ENCODE data around the gene DDX24.

Gene DDX24

DNA sequence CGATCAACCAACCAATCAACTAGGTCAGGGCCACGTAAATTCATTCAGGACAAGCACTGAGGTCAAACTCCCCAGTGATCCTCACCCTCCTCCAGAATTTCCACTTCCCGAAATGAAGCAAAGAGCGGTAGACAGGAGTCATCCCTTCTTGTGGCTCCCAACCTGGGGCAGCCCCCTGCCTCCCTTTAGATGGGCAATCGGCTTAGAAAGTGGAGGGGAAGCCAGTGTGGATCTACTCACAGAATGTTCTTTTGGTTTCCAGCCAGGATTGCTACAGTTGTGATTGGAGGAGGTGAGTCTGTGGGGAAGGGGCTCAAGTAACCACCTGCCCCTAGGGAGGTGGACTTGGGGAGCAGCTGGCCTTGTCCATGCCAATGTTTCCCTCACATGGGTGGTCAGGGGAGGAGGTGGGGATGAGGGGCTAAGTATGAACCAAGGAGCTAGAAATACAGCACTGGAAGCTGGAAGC, 33.6 kb upstream of the DDX24 start:
- DNase-seq, result no peak

- DNase-seq, result no peak
Observed at GRCh38 chr14:94113908-94114588, 33.0 kb upstream of the DDX24 start.

GRCh38 chr14:94113490-94113889, 32.5 kb upstream of the DDX24 start:
- DNase-seq, result no peak

- no peak for DNase-seq
Observed at GRCh38 chr14:94113073-94113472, 32.1 kb upstream of the DDX24 start.

- DNase-seq, result no peak
Observed at GRCh38 chr14:94112513-94113063, 31.6 kb upstream of the DDX24 start.

DNA sequence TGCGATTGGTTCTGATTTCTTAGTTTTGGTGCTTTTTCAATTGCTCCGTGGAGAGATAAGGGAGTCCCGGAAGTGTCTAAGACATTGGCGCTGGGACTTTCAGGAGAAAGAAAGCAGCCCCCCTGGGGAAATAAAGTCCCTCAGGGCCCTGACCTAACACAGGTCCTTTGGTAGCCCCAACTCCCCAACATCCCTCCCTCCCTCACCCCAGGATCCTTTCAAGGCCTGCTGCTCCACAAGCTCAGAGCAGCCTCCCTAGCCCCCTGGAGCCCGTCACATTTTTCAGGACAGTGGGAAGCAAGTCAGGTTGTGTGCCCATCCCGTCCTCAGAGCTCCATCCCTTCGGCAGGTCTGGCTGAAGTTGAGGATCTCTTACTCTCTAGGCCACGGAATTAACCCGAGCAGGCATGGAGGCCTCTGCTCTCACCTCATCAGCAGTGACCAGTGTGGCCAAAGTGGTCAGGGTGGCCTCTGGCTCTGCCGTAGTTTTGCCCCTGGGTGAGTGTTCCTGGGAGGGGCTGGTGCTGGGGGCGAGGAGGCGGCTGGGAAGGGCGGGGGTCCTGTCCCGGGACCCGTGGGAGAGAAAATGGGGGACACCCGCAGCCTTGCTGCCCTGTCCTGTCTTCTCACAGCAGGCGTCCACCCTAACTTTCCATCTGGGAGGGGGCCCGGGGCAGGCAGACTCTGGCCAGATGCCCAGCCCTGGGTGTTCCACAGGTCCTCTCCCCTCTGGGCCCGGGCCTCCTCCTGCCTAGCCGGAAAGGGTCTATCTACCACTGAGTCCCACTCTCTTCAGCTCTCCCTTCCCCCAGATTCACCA, 30.5 kb upstream of the DDX24 start:
- no peak for DNase-seq

DNA sequence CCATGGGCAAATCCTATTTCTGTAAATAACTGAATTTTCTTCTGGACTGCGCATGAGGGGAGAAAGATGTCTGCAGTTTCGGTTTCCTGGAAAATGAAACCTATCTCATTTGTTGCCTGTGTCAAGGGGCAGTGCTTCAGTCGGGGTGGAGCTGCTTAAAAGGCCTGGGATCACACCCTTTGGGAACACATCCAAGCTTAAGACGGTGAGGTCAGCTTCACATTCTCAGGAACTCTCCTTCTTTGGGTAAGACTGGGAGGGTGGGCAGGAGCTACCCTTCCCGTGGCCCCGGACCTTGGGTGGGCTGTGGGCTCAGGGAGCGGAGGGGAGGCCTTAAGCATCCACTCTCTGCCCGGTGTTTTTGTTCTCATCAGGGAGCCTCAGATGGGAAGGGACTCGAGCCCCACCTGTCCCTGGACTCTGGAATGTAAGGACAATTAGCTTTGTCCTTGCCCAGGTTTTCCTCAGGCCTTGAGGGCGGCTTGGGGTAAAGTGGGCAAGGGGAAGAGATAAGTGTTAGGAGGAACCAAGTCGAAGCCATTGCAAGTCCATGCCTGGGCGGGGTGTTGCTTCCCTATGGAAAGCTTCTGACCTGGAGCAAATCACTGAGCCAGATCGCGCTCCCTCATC, 29.7 kb upstream of the DDX24 start, which contains the start of gene IFI27:
Gene IFI27 (plus strand): TSS at position 185 of the 630 bp plus-strand sequence.
- DNase-seq, result no peak

- no peak for DNase-seq
Observed at GRCh38 chr14:94109915-94110250, 28.9 kb upstream of the DDX24 start.

DNA sequence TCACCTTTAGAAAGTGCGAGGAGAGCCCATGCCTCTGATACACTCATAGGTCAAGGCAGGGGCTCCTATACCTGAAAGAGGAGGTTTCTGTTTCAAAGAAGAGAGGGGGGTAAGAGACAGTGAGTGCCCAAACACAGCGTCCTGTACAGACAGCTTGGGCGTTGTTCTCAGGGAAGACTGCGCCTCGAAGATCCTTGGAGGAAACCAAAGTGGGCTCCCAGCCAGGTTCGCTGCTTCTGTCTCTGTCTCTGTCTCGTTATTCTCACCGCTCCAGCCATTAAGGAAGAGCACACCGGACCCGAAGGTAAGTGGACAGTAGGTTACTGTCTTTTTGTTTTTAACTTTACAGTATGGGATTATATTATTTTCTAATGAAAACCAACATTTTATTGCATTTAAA, 23.7 kb upstream of the DDX24 start:
- no peak for DNase-seq

GRCh38 chr14:94103554-94104150, 22.6 kb upstream of the DDX24 start:
- DNase-seq, result no peak

DNA sequence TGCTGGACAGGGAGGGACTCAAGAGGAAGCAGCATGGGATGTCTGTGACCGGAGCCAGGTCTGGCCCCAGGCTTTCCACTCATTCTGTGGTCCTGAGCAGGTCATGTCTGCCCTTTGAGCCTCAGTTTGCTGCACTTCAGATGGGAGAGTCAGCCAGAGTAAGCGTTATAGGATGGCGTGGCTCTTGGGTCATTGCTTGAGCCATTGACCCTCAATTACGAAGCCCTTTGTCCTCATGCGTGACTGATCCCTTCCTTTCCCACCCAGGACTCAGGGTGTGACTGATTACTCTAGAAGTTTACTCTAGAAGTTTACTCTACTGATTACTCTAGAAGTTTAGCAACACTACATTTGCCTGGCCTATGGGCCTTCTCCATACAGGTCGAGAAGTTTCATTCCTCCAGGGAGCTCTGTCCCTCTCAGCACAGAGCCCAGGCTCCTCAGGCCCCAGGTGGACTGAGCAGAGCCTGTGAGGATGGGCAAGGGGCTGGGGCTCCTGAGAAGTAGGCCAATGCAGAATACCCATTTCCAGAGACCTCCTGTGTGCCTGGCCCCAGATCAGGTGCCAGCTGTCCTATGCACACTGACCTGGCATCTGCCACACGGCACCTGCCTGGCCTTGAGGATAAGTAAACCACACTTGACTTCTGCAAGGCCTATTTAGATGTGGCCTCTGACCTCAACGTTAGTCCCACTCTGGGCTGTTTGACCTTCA, 21.9 kb upstream of the DDX24 start:
- DNase-seq, result no peak

- DNase-seq, result no peak
Observed at GRCh38 chr14:94101748-94102147, 20.7 kb upstream of the DDX24 start.

GRCh38 chr14:94100847-94101246, 19.8 kb upstream of the DDX24 start:
- DNase-seq, result no peak

DNA sequence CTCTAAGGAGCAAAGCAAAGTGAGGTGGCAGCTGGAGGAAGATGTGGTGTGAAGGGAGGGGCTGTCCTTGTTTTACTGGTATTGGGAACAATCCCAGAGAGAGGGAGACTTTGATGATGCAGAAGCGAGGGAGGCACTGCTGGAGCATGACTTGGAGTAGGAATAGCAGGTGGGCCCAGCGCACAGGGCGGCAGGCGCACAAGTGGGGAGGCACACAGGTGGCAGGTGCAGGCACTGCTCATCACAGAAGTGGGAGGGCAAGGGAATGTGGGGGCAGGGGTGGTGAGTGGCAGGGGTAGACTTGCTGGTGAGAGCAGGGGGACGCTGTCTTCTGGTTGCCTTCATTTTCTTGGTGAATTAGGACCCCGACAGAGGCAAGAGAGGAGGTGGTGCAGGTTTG, 18.0 kb upstream of the DDX24 start:
- DNase-seq, result no peak

- DNase-seq, result no peak
Observed at GRCh38 chr14:94098326-94098992, 17.5 kb upstream of the DDX24 start.

DNA sequence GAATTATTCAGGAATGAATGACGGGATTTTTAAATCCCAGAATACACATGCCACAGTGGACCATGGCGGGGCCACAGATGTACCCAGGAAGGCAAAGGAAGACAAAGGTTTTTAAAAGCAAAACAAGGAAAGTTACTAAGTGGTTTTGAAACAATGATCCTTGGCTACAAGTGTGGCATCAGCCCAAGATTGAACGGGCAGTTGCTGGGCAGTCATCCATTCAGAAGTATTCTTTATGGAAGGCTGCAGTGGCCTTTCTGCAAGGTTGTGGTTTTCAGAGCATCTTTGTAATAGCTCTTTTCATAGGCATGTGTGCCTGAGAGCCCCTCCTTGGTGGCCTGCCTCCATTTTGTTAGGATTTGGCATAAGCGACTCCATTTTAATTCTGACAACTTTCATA, 16.1 kb upstream of the DDX24 start:
- DNase-seq, result no peak

GRCh38 chr14:94093418-94093817, 12.4 kb upstream of the DDX24 start:
- no peak for DNase-seq

DNA sequence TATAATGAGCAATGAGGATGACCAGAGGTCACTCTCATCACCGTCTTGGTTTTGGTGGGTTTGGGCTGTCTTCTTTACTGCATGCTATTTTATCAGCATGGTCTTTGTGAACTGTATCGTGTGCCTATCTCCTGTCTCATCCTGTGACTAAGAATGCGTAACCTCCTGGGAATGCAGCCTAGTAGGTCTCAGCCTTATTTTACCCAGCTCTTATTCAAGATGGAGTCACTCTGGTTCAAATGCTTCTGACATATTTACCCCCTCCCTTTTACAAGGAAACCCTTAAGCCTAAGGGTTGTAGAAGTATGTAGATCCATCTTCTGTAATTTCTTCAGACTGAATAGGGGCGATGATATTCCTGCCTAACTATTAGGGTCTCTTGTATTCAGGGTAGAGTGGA, 8.5 kb upstream of the DDX24 start:
- DNase-seq, result no peak

DNA sequence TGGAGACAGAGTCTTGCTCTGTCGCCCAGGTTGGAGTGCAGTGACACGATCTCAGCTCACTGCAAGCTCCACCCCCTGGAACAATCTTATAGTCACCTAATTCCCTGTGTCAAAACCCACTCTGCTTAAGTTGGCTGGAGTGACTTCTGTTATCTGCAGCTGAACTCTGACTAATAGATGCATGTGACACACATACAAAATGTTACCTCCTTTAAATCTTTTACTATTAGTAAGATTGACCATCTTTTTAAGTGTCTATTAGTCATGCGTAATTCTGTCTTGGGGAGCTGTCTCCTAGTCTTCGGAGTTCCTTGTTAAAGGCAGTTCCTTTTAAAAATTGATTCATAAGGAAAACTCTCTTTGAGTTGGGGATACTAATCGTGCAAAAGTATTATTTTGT, 7.5 kb upstream of the DDX24 start:
- DNase-seq, result no peak

DNA sequence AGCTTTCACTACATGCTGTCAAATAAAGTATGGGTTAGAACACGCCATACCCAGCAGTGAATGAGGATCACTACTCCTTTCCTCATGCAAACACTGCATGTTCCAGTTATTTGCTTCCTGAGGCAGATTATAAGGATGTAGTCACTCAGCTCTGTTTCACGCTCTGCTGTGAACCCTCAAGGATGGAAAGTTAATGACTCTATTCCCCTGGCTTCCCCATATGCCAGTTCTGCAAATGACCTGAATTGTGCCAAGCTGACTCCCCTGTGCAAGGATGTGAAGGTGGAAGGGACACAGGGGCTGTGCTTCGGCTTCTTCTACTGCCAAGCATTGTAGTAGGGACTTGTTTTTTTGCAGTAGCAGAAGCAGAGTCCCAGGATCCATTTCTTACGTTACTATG, 6.9 kb upstream of the DDX24 start:
- no peak for DNase-seq

DNA sequence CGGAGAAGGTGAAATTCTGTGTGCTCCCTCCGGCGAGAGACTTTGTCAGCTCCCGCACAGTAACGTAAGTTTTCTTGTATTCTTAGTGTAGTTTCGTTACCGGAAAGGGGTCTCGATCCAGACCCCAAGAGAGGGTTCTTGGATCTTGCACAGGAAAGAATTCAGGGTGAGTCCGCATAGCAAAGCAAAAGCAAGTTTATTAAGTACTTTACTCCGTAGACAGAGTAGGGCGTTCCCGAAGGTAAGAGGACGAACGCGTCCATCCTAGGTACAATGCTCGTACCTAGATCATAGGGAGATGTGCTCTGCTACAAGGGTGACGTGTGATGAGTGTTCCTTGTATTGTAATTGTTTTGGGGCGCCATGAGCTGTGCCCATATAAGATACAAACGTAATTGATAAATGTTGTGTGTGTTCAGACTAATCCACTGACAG, 401 bp upstream of the DDX24 start:
- no peak for DNase-seq

All from activated CD4-positive, alpha-beta T cell treated with anti-CD3 and anti-CD28 coated beads for 4 hours (primary cell).